ENCODE results near the gene FOXB1. TPM values are rescaled to one million over a fixed set of nuclear protein-coding genes. Genes with fewer than 3 reads are reported as not detected.

FOXB1 gene
- total RNA-seq, result 0.05 TPM
- polyA plus RNA-seq, result 0.16 TPM
- long read RNA-seq, donor 1, result 0 reads
- long read RNA-seq, donor 2, result 0 reads
- long read RNA-seq, donor 3, result 0 reads
- long read RNA-seq, donor 4, result 0 reads
- long read RNA-seq, donor 5, result 0 reads
- long read RNA-seq, donor 6, result 0 reads
- long read RNA-seq, donor 7, result 0 reads
- long read RNA-seq, donor 8, result 0 reads
- long read RNA-seq, donor 9, result 0 reads
- long read RNA-seq, donor 10, result 0 reads

GRCh38 chr15:60004009-60004845 is at the start of gene FOXB1:
FOXB1 (plus strand) TSS chr15:60004311; CDS start chr15:60004964, 653 bp downstream.
- H3K36me3 ChIP-seq (ENCODE audit: control insufficient read depth in 2 of 2, insufficient read depth in 2 of 2, low read length in 1 of 2), result no peaks in the 10 kb centered on the region
- DNase-seq (ENCODE audit: low read depth in 6 of 9, low spot score in 9 of 9), result peak in 2 of 9 donors; percentile 59 to 67
- 2% methylated on average over 84 of the region's 84 CpGs for WGBS
- H3K4me1 ChIP-seq (ENCODE audit: control insufficient read depth in 2 of 2, insufficient read depth in 2 of 2, low read length in 2 of 2), result peaks cover 23 to 30% of the 10 kb centered on the region in 2 donors
- H3K27me3 ChIP-seq (ENCODE audit: control insufficient read depth in 2 of 2, insufficient read depth in 1 of 2, low read length in 1 of 2), result peaks cover 85 to 100% of the 10 kb centered on the region in 2 donors
- no peak within 1 kb of the TSS for H3K27ac ChIP-seq (ENCODE audit: low read depth in 1 of 2, low read length in 1 of 2)
- peak within 1 kb of the TSS; percentile 32 to 46 for H3K4me3 ChIP-seq (ENCODE audit: low read length in 2 of 2)
- peaks cover 0 to 1% of the 10 kb centered on the region in 2 donors for H3K9me3 ChIP-seq (ENCODE audit: control insufficient read depth in 2 of 2, insufficient read depth in 1 of 2, low read length in 1 of 2)

- Histone ChIP-seq H3K27ac (ENCODE audit: low read depth in 1 of 2, low read length in 1 of 2) (no peak overlapping the region), H3K9me3 (ENCODE audit: control insufficient read depth in 2 of 2, insufficient read depth in 1 of 2, low read length in 1 of 2) (no peaks in the 10 kb centered on the region), H3K27me3 (ENCODE audit: control insufficient read depth in 2 of 2, insufficient read depth in 1 of 2, low read length in 1 of 2) (no peaks in the 10 kb centered on the region), H3K4me3 (ENCODE audit: low read length in 2 of 2) (no peak overlapping the region), H3K36me3 (ENCODE audit: control insufficient read depth in 2 of 2, insufficient read depth in 2 of 2, low read length in 1 of 2) (no peaks in the 10 kb centered on the region), H3K4me1 (ENCODE audit: control insufficient read depth in 2 of 2, insufficient read depth in 2 of 2, low read length in 2 of 2) (no peaks in the 10 kb centered on the region)
- DNase-seq (ENCODE audit: low read depth in 6 of 9, low spot score in 9 of 9), result no peak
Measured at GRCh38 chr15:59958288-59958687, 45.8 kb upstream of the FOXB1 start.

GRCh38 chr15:59960318-59960717 is 43.8 kb upstream of the FOXB1 start:
- H3K27ac ChIP-seq (ENCODE audit: low read depth in 1 of 2, low read length in 1 of 2), result no peak overlapping the region
- DNase-seq (ENCODE audit: low read depth in 6 of 9, low spot score in 9 of 9), result no peak
- no peaks in the 10 kb centered on the region for H3K27me3 ChIP-seq (ENCODE audit: control insufficient read depth in 2 of 2, insufficient read depth in 1 of 2, low read length in 1 of 2)
- H3K9me3 ChIP-seq (ENCODE audit: control insufficient read depth in 2 of 2, insufficient read depth in 1 of 2, low read length in 1 of 2), result peaks cover 0 to 3% of the 10 kb centered on the region in 2 donors
- H3K4me3 ChIP-seq (ENCODE audit: low read length in 2 of 2), result no peak overlapping the region
- H3K36me3 ChIP-seq (ENCODE audit: control insufficient read depth in 2 of 2, insufficient read depth in 2 of 2, low read length in 1 of 2), result no peaks in the 10 kb centered on the region
- no peaks in the 10 kb centered on the region for H3K4me1 ChIP-seq (ENCODE audit: control insufficient read depth in 2 of 2, insufficient read depth in 2 of 2, low read length in 2 of 2)

GRCh38 chr15:59963322-59963721 is 40.8 kb upstream of the FOXB1 start:
- no peak overlapping the region for H3K4me3 ChIP-seq (ENCODE audit: low read length in 2 of 2)
- no peak overlapping the region for H3K27ac ChIP-seq (ENCODE audit: low read depth in 1 of 2, low read length in 1 of 2)
- H3K4me1 ChIP-seq (ENCODE audit: control insufficient read depth in 2 of 2, insufficient read depth in 2 of 2, low read length in 2 of 2), result no peaks in the 10 kb centered on the region
- peaks cover 0 to 3% of the 10 kb centered on the region in 2 donors for H3K9me3 ChIP-seq (ENCODE audit: control insufficient read depth in 2 of 2, insufficient read depth in 1 of 2, low read length in 1 of 2)
- 97% methylated on average over 1 of the region's 1 CpG for WGBS
- no peaks in the 10 kb centered on the region for H3K36me3 ChIP-seq (ENCODE audit: control insufficient read depth in 2 of 2, insufficient read depth in 2 of 2, low read length in 1 of 2)
- no peaks in the 10 kb centered on the region for H3K27me3 ChIP-seq (ENCODE audit: control insufficient read depth in 2 of 2, insufficient read depth in 1 of 2, low read length in 1 of 2)
- no peak for DNase-seq (ENCODE audit: low read depth in 6 of 9, low spot score in 9 of 9)

GRCh38 chr15:59963925-59964324 is 40.2 kb upstream of the FOXB1 start:
- no peaks in the 10 kb centered on the region for H3K4me1 ChIP-seq (ENCODE audit: control insufficient read depth in 2 of 2, insufficient read depth in 2 of 2, low read length in 2 of 2)
- peaks cover 0 to 3% of the 10 kb centered on the region in 2 donors for H3K9me3 ChIP-seq (ENCODE audit: control insufficient read depth in 2 of 2, insufficient read depth in 1 of 2, low read length in 1 of 2)
- no peaks in the 10 kb centered on the region for H3K27me3 ChIP-seq (ENCODE audit: control insufficient read depth in 2 of 2, insufficient read depth in 1 of 2, low read length in 1 of 2)
- no peak for DNase-seq (ENCODE audit: low read depth in 6 of 9, low spot score in 9 of 9)
- H3K27ac ChIP-seq (ENCODE audit: low read depth in 1 of 2, low read length in 1 of 2), result no peak overlapping the region
- H3K36me3 ChIP-seq (ENCODE audit: control insufficient read depth in 2 of 2, insufficient read depth in 2 of 2, low read length in 1 of 2), result no peaks in the 10 kb centered on the region
- H3K4me3 ChIP-seq (ENCODE audit: low read length in 2 of 2), result no peak overlapping the region

GRCh38 chr15:59965741-59966140 is 38.4 kb upstream of the FOXB1 start:
- no peaks in the 10 kb centered on the region for H3K27me3 ChIP-seq (ENCODE audit: control insufficient read depth in 2 of 2, insufficient read depth in 1 of 2, low read length in 1 of 2)
- WGBS, result 98% methylated on average over 6 of the region's 6 CpGs

GRCh38 chr15:59966262-59966661 is 37.8 kb upstream of the FOXB1 start:
- Histone ChIP-seq H3K9me3 (ENCODE audit: control insufficient read depth in 2 of 2, insufficient read depth in 1 of 2, low read length in 1 of 2) (peaks cover 0 to 3% of the 10 kb centered on the region in 2 donors), H3K27ac (ENCODE audit: low read depth in 1 of 2, low read length in 1 of 2) (no peak overlapping the region), H3K36me3 (ENCODE audit: control insufficient read depth in 2 of 2, insufficient read depth in 2 of 2, low read length in 1 of 2) (no peaks in the 10 kb centered on the region), H3K4me1 (ENCODE audit: control insufficient read depth in 2 of 2, insufficient read depth in 2 of 2, low read length in 2 of 2) (no peaks in the 10 kb centered on the region), H3K27me3 (ENCODE audit: control insufficient read depth in 2 of 2, insufficient read depth in 1 of 2, low read length in 1 of 2) (no peaks in the 10 kb centered on the region), H3K4me3 (ENCODE audit: low read length in 2 of 2) (no peak overlapping the region)
- DNase-seq (ENCODE audit: low read depth in 6 of 9, low spot score in 9 of 9), result no peak

More at GRCh38 chr15:59965741-59966140, 38.4 kb upstream of the FOXB1 start:
- Histone ChIP-seq H3K27ac (ENCODE audit: low read depth in 1 of 2, low read length in 1 of 2) (no peak overlapping the region), H3K9me3 (ENCODE audit: control insufficient read depth in 2 of 2, insufficient read depth in 1 of 2, low read length in 1 of 2) (peaks cover 0 to 3% of the 10 kb centered on the region in 2 donors), H3K4me1 (ENCODE audit: control insufficient read depth in 2 of 2, insufficient read depth in 2 of 2, low read length in 2 of 2) (no peaks in the 10 kb centered on the region), H3K36me3 (ENCODE audit: control insufficient read depth in 2 of 2, insufficient read depth in 2 of 2, low read length in 1 of 2) (no peaks in the 10 kb centered on the region), H3K4me3 (ENCODE audit: low read length in 2 of 2) (no peak overlapping the region)
- no peak for DNase-seq (ENCODE audit: low read depth in 6 of 9, low spot score in 9 of 9)

- Histone ChIP-seq H3K9me3 (ENCODE audit: control insufficient read depth in 2 of 2, insufficient read depth in 1 of 2, low read length in 1 of 2) (peaks cover 0 to 3% of the 10 kb centered on the region in 2 donors), H3K27me3 (ENCODE audit: control insufficient read depth in 2 of 2, insufficient read depth in 1 of 2, low read length in 1 of 2) (no peaks in the 10 kb centered on the region), H3K36me3 (ENCODE audit: control insufficient read depth in 2 of 2, insufficient read depth in 2 of 2, low read length in 1 of 2) (no peaks in the 10 kb centered on the region), H3K27ac (ENCODE audit: low read depth in 1 of 2, low read length in 1 of 2) (no peak overlapping the region), H3K4me1 (ENCODE audit: control insufficient read depth in 2 of 2, insufficient read depth in 2 of 2, low read length in 2 of 2) (no peaks in the 10 kb centered on the region), H3K4me3 (ENCODE audit: low read length in 2 of 2) (no peak overlapping the region)
- no peak for DNase-seq (ENCODE audit: low read depth in 6 of 9, low spot score in 9 of 9)
- WGBS, result 100% methylated on average over 2 of the region's 2 CpGs
Measured at GRCh38 chr15:59968314-59968713, 35.8 kb upstream of the FOXB1 start.

- Histone ChIP-seq H3K27me3 (ENCODE audit: control insufficient read depth in 2 of 2, insufficient read depth in 1 of 2, low read length in 1 of 2) (peaks cover 0 to 5% of the 10 kb centered on the region in 2 donors), H3K4me1 (ENCODE audit: control insufficient read depth in 2 of 2, insufficient read depth in 2 of 2, low read length in 2 of 2) (peaks cover 16 to 18% of the 10 kb centered on the region in 2 donors), H3K9me3 (ENCODE audit: control insufficient read depth in 2 of 2, insufficient read depth in 1 of 2, low read length in 1 of 2) (no peaks in the 10 kb centered on the region), H3K36me3 (ENCODE audit: control insufficient read depth in 2 of 2, insufficient read depth in 2 of 2, low read length in 1 of 2) (no peaks in the 10 kb centered on the region), H3K4me3 (ENCODE audit: low read length in 2 of 2) (no peak overlapping the region), H3K27ac (ENCODE audit: low read depth in 1 of 2, low read length in 1 of 2) (no peak overlapping the region)
- no peak for DNase-seq (ENCODE audit: low read depth in 6 of 9, low spot score in 9 of 9)
- 94% methylated on average over 1 of the region's 1 CpG for WGBS
Measured at GRCh38 chr15:59972241-59972640, 31.9 kb upstream of the FOXB1 start.

Measured in thymus (tissue), 14 donors.